Measurements from ENCODE around the gene CGN. TPM values are rescaled to one million over a fixed set of nuclear protein-coding genes. Genes with fewer than 3 reads are reported as not detected.

CGN gene, protein sequence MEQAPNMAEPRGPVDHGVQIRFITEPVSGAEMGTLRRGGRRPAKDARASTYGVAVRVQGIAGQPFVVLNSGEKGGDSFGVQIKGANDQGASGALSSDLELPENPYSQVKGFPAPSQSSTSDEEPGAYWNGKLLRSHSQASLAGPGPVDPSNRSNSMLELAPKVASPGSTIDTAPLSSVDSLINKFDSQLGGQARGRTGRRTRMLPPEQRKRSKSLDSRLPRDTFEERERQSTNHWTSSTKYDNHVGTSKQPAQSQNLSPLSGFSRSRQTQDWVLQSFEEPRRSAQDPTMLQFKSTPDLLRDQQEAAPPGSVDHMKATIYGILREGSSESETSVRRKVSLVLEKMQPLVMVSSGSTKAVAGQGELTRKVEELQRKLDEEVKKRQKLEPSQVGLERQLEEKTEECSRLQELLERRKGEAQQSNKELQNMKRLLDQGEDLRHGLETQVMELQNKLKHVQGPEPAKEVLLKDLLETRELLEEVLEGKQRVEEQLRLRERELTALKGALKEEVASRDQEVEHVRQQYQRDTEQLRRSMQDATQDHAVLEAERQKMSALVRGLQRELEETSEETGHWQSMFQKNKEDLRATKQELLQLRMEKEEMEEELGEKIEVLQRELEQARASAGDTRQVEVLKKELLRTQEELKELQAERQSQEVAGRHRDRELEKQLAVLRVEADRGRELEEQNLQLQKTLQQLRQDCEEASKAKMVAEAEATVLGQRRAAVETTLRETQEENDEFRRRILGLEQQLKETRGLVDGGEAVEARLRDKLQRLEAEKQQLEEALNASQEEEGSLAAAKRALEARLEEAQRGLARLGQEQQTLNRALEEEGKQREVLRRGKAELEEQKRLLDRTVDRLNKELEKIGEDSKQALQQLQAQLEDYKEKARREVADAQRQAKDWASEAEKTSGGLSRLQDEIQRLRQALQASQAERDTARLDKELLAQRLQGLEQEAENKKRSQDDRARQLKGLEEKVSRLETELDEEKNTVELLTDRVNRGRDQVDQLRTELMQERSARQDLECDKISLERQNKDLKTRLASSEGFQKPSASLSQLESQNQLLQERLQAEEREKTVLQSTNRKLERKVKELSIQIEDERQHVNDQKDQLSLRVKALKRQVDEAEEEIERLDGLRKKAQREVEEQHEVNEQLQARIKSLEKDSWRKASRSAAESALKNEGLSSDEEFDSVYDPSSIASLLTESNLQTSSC
- 0.26 and 0.31 TPM in 2 replicates for polyA plus RNA-seq (2011; rRNA removed)
- polyA minus RNA-seq (2011; rRNA and poly(A)+ RNA removed) = 0.43 and 0.83 TPM in 2 replicates

DNA sequence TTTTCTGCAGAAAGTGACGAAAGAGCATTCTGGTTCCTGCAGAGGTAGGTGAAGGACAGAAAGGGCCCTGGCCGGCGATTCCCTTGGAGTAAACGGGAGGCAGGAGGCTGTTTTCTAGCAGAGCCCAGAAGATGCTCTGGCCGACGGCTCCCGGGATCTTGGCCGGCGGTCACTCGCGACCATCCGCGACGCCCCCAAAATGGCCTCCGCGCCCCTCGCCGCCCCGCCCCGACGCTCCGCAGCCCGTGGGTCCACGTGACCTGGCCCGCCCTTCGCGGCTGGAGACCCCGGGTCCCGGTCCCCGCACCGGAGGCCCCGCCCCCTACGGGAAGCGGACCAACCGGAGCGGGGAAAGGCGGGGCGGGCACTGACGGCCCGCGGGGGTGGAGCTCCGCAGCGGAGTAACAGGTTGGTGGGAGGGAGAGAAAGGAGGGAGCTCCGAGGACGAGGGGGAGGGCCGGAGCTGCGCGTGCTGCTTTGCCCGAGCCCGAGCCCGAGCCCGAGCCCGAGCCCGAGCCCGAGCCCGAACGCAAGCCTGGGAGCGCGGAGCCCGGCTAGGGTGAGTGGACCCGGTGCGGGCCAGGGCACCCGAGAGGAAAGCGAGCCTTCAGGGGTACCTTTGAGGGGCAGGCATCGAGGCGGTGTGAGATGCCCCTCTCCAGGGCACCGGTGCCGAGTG, at the start of gene CGN:
TSS of gene CGN (plus strand) at position 431 of the 679 bp plus-strand sequence. CDS start 7,133 bp downstream, outside the sequence.
- peak; percentile 43 for DNase-seq (ENCODE audit: low read depth, low spot score)
- Histone ChIP-seq H3K9me3 (ENCODE audit: control insufficient read depth, insufficient read depth, low read length) (no peaks in the 10 kb centered on the region), H3K4me3 (ENCODE audit: low read depth, low read length) (peak within 1 kb of the TSS; percentile 69), H3K27ac (ENCODE audit: low read depth, low read length) (no peak within 1 kb of the TSS), H3K27me3 (ENCODE audit: control insufficient read depth, insufficient read depth, low read length) (peaks cover 5% of the 10 kb centered on the region)
- CTCF ChIA-PET = interaction anchor here (1.0 to 1.6 kb wide), 4 partner anchors 10 to 223 kb away, joined by 3 to 4 read pairs (median 4); no protein-coding TSS in a partner anchor
- POLR2A ChIA-PET = interaction anchor here (0.6 to 1.0 kb wide), 3 partner anchors 13 to 1625 kb away, joined by 3 read pairs; a partner anchor contains a TSS
- TF ChIP-seq, protein P1, sequence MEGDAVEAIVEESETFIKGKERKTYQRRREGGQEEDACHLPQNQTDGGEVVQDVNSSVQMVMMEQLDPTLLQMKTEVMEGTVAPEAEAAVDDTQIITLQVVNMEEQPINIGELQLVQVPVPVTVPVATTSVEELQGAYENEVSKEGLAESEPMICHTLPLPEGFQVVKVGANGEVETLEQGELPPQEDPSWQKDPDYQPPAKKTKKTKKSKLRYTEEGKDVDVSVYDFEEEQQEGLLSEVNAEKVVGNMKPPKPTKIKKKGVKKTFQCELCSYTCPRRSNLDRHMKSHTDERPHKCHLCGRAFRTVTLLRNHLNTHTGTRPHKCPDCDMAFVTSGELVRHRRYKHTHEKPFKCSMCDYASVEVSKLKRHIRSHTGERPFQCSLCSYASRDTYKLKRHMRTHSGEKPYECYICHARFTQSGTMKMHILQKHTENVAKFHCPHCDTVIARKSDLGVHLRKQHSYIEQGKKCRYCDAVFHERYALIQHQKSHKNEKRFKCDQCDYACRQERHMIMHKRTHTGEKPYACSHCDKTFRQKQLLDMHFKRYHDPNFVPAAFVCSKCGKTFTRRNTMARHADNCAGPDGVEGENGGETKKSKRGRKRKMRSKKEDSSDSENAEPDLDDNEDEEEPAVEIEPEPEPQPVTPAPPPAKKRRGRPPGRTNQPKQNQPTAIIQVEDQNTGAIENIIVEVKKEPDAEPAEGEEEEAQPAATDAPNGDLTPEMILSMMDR (IDR thresholded peaks at IDR 0.05; ENCODE audit: low read depth, low read length) = no peak

DNA sequence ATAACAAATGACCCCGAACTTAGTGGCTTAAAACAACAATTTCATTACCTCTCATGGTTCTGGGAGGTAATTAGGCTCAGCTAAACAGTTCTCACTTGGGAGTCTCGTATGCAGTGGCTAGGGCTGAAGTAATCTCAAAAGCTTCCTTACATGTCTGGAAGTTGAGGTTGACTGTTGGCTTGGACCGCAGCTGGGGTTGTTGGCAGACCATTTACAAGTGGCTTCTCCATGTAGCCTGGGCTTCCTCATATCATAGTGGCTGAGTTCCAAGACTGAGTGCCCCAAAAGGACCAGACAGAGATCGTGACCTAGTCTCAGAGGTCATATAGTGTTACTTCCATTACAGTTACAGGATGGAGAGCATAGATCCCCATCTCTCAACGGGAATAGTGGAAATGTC, 49.5 kb upstream of the CGN start:
- H3K9me3 ChIP-seq (ENCODE audit: control insufficient read depth, insufficient read depth, low read length) = no peaks in the 10 kb centered on the region
- DNase-seq (ENCODE audit: low read depth, low spot score) = no peak
- POLR2A ChIA-PET = no interaction called here

DNA sequence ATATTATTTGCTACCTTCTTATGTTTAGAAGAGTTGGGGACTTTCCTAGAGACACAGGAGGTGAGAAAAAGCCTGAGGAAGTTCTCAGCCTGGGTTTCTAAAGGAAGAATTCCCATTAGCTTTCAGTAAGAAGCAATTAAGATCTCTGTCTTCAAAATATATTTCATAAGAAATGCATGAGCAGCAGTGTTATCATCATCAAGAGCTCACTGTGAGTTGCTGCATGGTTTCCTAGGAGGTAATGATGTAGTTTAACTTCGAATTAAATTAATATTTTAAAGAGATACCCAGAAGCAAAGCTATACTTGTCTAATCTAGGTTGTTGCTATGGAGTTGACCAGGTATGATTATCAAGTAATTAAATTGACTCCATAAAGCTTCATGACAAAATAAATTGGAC, 46.2 kb upstream of the CGN start:
- H3K4me3 ChIP-seq (ENCODE audit: low read depth, low read length) = no peak overlapping the region
- TF ChIP-seq, protein P1 (IDR thresholded peaks at IDR 0.05; ENCODE audit: low read depth, low read length) = no peak
- ChIA-PET CTCF (interaction anchor here (0.8 to 1.0 kb wide), 2 partner anchors 10 kb away, joined by 3 read pairs; no protein-coding TSS in a partner anchor), POLR2A (interaction anchor here (0.7 kb wide), 1 partner anchor 187 kb away, joined by 9 read pairs; no protein-coding TSS in a partner anchor)
- DNase-seq (ENCODE audit: low read depth, low spot score) = no peak
- peaks cover 4% of the 10 kb centered on the region for H3K27me3 ChIP-seq (ENCODE audit: control insufficient read depth, insufficient read depth, low read length)
- H3K9me3 ChIP-seq (ENCODE audit: control insufficient read depth, insufficient read depth, low read length) = no peaks in the 10 kb centered on the region
- H3K27ac ChIP-seq (ENCODE audit: low read depth, low read length) = no peak overlapping the region

More for the DNA sequence above, 49.5 kb upstream of the CGN start:
- TF ChIP-seq, protein P1 (IDR thresholded peaks at IDR 0.05; ENCODE audit: low read depth, low read length) = no peak
- H3K4me3 ChIP-seq (ENCODE audit: low read depth, low read length) = no peak overlapping the region
- no peak overlapping the region for H3K27ac ChIP-seq (ENCODE audit: low read depth, low read length)
- CTCF ChIA-PET = no interaction called here
- H3K27me3 ChIP-seq (ENCODE audit: control insufficient read depth, insufficient read depth, low read length) = peaks cover 4% of the 10 kb centered on the region

DNA sequence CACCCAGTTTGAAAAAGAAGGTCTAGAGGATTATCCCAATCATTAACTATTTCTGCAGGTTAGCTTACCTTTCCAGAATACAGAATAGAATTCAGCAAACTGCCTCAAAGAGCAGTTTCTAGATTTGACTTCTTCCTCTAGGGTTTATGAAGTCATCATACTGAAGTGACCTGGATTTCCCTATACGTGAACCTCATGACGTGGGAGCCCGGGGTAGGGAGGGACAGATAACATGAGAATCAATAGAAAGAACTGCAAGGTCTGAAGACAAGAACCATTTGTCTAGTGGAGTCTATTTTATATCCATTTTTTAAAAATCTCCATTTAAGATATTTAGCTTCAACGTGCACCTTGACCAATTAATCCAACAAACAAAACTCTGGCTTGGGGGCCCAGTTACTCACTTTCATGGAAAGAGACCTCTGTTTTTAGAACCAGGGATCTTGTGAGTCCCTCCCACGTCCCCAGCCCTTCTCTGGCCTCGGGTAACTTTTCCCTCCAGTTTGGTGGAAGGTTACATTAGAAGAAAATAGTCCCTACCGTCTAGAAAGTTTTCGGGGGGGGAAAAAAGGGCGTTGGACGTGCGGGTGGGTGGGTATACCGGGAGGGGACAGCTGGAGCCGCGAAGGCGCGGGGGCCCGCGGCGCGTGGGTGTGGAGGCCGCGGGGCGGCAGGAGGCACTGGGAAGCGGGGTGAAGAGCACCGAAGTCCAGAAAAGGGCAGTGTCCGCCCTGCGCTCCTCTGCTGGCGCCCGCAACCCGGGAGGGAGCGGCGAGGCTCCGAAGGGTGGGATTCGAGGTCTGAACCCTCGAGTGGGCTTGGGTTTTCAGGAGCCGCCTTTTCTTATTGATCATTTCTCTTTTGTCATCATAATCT, 38.1 kb upstream of the CGN start:
- H3K27ac ChIP-seq (ENCODE audit: low read depth, low read length) = no peak overlapping the region
- TF ChIP-seq, protein P1 (IDR thresholded peaks at IDR 0.05; ENCODE audit: low read depth, low read length) = no peak

More for the DNA sequence above, 38.1 kb upstream of the CGN start:
- POLR2A ChIA-PET = interaction anchor here (2.0 kb wide), 1 partner anchor 14 kb away, joined by 12 read pairs; the partner anchor contains the start of gene POGZ
- CTCF ChIA-PET = no interaction called here
- no peak for DNase-seq (ENCODE audit: low read depth, low spot score)
- peak overlapping the region; percentile 48 for H3K4me3 ChIP-seq (ENCODE audit: low read depth, low read length)
- H3K9me3 ChIP-seq (ENCODE audit: control insufficient read depth, insufficient read depth, low read length) = no peaks in the 10 kb centered on the region
- no peaks in the 10 kb centered on the region for H3K27me3 ChIP-seq (ENCODE audit: control insufficient read depth, insufficient read depth, low read length)
